A549 (cell line): Measurements from ENCODE around the gene DCAF4.

Experiments
- CBX2 ChIP-seq: fragments of 200-600 bp; sonication (generic); IDR thresholded peaks from 2 replicates; pipeline ENCODE4 v1.6.1; 2016; ENCODE audit warnings: low read depth, mild to moderate bottlenecking, borderline replicate concordance
- CTCF ChIP-seq: fragments of >200 bp; sonication (Bioruptor Twin); formaldehyde crosslinking; IDR thresholded peaks from 3 replicates; pipeline ENCODE4 v1.5.1; 2016
- JUNB ChIP-seq: fragments of >200 bp; sonication (Bioruptor Twin); formaldehyde crosslinking; IDR thresholded peaks from 2 replicates; pipeline ENCODE4 v1.6.1; 2016
- RCOR1 ChIP-seq: fragments of 150-350 bp; IDR thresholded peaks from 2 replicates; pipeline ENCODE4 v1.6.1; 2014; ENCODE audit warnings: antibody characterized with exemption, low read length, low read depth

GRCh38 chr14:72970058-72970630 is 43.9 kb downstream of the DCAF4 start:
- TF ChIP-seq RCOR1: no peak
- TF ChIP-seq CBX2: no peak
- no peak for TF ChIP-seq CTCF
- TF ChIP-seq JUNB: no peak
